Hindlimb muscle (tissue), 1 donor: ENCODE results near the gene VPS4A. TPM values are rescaled to one million over a fixed set of nuclear protein-coding genes. Genes with fewer than 3 reads are reported as not detected.
A peak's percentile ranks its signal among the peaks of the same experiment; 100 is the strongest.
"Not testable (repeated sequence)": the region's sequence is repeated elsewhere in the genome, so short reads cannot be mapped to it uniquely, and the experiment has no call there.

Experiments
- DNase-seq: peaks from one replicate; pipeline ENCODE4 v3.0.0-alpha.2; 2013
- polyA plus RNA-seq: library from polyadenylated mRNA; unstranded; fragments of 120-200 nt; gene quantifications from one replicate; pipeline ENCODE4 v1.2.1, GENCODE V29; 2013; ENCODE audit not compliant: insufficient read length

The VPS4A gene
- polyA plus RNA-seq, 1 donor, result 41.0 TPM

DNA sequence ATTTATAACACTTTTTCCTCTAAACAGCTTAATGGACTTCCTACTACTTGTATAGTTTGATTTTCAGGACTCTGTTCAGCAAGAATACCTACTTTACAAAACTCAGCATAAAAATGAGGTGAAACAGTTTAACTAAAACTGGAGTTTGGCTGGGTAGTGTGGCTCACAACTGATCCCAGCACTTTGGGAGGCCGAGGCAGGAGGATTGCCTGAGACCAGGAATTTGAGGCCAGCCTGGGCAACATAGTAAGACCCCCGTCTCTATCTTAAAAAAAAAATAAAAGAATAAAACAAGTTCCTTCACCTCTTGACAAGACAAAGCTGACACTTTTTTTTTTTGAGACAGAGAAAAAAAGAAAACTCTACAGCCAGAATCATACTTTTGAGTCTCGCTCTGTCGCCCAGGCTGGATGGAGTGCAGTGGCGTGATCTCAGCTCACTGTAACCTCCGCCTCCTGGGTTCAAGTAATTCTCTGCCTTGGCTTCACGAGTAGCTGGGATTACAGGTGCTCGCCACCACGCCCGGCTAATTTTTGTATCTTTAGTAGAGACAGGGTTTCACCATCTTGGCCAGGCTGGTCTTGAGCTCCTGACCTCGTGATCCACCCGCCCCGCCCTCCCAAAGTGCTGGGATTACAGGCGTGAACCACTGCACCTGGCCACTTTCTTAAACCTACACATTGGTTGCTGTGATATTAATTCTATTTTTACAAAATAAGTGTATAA, 16.6 kb downstream of the VPS4A start:
- DNase-seq, result no peak

DNA sequence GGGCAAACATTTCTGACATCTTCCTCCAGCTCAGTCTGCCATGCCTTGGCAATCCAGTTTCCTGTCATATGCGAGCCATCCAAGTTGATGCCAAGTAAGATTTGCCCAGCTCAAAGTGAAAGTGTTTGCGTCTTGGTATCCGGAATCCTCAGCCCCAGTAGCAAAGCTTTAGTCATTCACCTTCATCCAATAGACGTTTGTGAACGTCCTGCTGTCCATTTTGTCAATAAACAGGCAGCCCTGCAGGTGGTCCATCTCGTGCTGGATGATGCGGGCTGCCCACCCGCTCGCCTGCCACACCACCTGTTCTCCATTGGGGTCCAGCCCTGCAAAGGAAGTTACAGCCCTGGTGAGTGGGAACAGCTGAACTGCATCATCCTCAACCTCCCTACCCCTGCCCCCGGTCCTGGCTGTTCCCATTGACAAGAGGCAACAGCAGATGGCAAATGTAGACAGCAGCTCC, 17.7 kb downstream of the VPS4A start:
- DNase-seq, result no peak

DNA sequence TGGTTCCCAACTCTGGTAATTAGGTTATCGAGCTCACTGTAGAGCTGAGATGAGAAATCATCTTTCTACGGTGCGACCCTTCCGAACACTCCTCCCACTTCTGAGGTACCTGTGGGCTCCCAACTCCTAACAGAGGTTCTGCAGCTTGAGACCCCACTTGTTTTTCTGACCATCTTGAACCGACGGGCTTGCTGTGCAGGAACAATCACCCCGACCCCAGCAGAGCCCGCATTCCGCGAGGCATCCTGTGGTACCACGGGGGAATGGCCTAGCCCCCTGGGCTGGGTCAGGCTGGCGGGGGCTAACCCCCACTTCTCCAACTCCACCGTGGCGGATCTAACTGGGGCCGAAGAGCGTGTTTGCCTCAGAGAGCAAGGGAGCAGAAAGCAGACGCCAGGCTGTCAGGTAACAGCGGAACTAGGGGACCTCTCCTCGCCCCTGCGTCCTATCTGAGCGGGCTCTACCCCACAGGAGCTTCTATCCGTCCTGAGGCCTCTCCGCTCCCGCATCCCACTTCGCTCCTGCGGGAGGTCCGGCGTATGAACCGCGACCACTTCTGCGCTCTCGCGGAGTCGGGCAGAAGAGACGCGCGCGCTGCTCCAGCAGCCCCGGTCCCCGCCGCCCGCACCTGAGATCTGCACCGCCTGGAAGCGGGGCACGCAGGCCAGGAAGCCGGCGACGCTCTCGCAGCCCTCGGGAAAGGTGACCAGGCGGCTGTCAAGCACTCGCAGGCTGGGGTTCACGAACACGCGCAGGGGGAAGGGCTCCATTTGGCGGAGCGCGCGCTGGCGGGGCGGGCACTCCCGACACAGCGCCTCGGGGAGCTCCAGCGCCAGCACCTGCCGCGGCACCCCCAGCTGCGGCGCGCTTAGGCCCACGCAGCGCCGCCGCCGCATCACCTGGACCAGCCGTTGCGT, 18.5 kb downstream of the VPS4A start:
- no peak for DNase-seq

DNA sequence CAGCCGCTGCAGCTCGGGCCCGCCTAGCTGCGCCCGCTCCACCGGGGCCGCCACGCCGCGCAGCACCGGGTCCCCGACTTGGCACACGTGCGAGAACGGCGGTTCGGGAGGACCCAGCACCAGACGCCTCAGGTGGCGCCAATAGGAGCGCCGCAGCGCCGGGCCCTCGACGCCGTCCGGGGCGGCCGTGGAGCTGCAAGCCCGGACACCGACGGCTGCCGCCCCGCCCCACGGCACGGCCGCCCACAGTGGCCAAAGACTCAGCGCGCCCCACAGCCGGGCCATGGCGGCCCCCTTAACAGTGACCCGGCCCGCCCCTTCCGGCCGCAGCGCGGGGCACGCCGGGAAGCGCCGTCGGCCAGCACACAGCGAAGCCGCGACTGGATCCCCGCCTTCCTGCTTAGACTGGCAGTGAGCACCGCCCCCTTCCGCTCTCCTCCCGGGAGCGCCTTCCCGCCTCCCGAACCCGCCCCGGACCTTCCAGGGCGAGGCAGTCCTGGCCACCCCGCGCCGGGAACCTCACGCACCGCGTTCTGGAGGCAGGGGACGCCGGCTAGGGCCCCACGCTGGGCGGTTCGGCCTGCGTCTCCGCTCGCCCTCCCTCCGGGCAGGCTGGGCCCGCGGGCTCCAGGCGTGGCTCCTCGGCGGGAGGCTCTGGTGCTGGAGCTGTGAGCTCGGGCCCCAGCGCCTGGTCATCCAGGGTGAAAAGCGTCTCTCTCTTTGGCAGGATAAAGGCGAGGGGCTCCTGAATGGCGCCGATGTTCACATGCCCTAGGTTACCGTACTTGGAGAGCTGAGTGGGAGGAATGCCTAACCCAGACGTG, 19.3 kb downstream of the VPS4A start, which contains the start of gene PDF:
Gene PDF (minus strand): TSS at position 303 of the 824 bp plus-strand sequence. CDS start 18 bp downstream, at position 285.
- peak; percentile 95 for DNase-seq

DNA sequence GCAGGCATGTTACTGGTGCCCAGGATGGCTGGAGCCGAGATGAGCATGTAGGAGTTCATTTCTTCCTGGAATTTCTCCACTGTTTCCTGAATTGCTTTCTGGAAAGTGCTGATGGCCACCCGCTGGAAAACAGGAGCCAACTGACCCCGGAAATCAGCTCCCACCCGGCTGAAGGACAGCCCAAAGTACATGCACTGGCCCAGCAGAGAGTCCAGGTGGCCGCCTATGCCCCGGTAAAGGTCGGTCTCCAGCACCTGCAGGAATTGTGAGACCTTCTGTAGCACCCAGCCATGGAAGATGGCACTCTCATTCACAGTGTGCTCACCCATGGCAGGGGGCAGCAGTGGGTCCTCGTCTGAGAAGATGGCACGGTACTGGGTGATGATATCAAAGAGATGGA, 23.5 kb downstream of the VPS4A start:
- DNase-seq, result no peak

DNA sequence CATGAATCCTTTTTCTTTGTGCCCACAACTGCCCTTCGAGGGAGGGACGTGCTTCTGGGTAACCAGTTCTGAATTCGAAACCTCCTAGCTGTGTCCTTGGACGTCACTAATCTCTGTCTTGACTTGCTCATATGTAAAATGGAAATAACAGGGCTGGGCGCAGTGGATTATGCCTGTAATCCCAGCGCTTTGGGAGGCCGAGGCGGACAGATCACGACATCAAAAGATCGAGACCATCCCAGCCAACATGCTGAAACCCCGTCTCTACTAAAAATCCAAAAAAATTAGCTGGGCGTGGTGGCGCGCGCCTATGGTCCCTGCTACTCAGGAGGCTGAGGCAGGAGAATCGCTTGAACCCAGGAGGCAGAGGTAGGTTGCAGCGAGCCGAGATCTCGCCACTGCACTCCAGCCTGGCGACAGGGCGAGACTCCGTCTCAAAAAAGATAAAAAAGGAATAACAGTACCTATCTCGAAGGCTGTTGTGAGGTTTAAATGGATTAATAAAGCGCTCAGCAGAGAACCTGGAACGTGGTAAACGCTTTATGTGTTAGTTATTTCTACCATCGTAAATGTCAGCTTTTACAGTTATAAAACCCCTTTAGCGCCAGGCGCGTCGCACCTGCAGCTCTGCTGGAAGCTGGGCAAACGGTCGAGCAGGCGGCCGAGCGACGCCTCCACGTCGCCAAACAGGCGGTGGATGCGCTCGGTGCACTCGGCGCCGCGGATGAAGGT, 27.6 kb downstream of the VPS4A start:
- DNase-seq, result no peak

DNA sequence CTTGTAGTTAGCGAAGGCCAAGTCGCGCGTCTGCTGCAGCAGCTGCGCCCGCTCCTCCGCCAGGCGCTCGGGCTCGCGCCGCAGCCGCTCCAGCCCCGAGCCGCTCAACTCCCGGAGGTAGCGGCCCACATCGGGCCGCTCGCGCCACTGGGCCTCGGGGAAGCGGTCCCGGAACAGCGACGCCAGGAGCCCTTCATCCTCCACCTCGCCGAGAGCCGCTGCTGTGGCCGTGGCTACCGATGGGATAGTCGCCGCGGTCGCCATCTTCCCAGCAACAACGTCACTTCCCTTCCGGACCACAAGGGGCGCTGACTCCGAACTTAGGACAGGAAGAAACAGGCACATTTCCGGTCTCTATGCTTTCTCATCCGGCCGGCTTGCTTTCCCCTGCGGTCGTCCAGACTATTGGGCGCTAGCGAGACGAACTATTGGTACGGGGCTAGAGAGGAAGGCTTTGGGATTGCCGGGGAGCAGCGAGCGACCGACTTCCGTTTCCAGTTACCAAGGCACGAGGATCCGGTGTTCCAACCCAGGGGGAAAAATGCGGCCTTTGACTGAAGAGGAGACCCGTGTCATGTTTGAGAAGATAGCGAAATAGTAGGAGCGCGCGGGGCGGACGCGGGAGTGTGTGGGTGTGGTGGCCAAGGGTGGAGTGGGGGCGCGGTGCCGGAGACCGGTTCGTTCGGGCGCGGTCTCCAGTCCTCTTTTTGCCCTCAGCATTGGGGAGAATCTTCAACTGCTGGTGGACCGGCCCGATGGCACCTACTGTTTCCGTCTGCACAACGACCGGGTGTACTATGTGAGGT, 28.3 kb downstream of the VPS4A start, which contains the start of the genes COG8 and NIP7:
Gene COG8 (minus strand): TSS at position 276 of the 806 bp plus-strand sequence. CDS start 12 bp downstream, at position 264.
Gene NIP7 (plus strand): TSS at position 484 of the 806 bp plus-strand sequence. CDS start 58 bp downstream, at position 542.
- peak; percentile 97 for DNase-seq

DNA sequence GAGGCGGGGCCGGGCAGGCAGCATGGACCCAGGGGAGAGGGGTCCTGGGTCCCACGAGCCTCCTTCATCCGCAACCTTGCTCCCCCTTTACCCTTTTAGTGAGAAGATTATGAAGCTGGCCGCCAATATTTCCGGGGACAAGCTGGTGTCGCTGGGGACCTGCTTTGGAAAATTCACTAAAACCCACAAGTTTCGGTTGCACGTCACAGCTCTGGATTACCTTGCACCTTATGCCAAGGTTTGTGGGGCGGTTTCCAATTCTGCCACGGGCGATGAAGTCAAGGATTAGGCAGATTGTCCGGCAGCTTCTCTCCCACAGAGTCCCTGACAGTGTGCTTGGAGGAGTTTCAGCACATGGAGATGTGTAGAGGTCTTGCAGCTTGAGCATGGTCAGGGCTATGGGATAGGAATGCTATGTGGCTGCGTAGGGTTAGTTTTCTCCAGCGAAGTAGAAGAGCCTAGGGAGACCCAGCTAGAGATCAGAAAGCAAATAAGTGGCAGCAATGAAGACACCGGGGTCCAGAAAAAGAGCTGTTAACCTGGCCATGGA, 29.0 kb downstream of the VPS4A start:
- no peak for DNase-seq

DNA sequence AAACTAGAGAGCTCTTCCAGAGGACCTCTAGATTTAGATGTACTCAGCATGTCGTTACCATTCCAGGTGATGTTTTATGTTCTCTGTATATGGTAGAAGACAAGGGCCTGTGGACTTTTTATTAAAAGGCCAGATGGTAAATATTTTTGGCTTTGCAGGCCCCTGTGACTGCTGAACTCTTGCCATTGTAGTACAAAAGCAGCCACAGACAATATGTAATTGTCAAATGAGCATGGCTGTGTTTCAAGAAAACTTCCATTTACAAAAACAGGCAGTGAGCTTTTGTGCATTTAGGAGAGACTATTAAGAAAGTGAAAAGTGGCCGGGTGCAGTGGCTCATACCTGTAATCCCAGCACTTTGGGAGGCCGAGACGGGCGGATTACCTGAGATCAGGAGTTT, 33.0 kb downstream of the VPS4A start:
- DNase-seq, result no peak

DNA sequence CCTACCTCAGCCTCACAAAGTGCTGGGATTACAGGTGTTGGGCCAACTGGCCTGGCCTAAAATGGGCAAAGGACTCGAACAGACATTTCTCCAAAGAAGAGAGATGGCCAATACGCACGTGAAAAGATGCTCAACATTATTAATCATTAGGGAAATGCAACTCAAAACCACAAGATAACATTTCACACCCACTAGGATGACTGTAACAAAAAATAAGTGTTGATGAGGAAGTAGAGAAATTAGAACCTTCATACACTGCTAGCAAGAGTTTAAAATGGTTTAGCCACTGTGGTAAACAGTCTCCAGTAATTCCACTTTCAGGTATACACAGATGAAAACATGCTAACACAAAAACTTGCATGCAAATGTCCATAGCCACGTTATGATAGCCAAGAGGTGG, 34.8 kb downstream of the VPS4A start:
- DNase-seq, result no peak

DNA sequence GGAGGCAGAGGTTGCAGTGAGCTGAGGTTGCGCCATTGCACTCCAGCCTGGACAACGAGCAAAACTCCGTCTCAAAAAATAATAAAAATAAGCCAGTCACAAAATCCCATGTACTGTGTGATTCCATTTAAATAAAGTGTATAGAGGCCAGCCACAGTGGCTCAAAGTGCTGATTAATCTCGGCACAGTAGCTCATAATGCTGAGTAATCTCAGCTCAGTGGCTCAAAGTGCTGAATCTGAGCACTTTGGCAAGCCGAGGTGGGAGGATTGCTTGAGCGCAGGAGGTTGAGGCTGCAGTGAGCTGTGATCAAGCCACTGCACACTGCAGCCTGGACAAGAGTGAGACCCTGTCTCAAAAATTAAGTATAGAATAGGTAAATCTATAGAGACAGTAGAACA, 35.5 kb downstream of the VPS4A start:
- no peak for DNase-seq

DNA sequence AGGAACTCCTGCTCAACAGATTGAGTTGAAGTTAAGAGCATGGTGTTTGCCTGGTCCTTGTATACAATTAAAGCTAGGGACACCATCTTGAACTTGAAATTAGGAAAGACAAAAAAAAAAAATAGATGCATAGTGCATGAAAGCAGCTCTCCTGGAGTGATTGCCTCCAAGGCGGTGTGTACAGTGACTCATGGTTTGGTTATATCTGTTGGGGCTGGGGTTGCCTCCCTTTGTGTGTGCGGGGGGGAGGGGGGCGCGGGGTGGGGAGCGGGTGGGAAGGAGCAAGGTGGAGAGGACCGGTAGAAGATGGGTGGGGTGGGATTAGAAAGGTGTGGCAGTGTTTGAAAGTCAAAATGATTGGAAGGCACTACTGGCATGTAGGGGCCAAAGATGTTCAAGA, 37.1 kb downstream of the VPS4A start:
- DNase-seq, result no peak

DNA sequence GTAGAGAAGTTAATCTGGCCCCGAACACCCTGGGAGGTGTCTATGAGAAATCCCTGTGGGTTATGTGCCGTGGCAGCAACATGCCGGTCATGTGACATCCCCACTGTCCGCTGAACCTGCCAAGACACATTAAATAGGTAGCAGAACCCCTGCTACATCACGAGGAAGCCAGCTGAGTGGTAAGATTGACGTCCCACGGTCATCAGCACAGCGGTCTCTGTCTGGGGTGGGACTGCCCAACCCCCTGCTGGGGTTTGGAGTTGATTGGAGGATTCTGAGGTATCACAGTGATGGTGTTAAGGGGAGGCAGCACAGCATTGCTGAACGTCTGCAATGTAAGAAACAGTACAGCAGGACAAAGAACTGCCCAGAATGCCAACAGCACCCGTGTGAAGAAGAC, 38.4 kb downstream of the VPS4A start:
- no peak for DNase-seq

DNA sequence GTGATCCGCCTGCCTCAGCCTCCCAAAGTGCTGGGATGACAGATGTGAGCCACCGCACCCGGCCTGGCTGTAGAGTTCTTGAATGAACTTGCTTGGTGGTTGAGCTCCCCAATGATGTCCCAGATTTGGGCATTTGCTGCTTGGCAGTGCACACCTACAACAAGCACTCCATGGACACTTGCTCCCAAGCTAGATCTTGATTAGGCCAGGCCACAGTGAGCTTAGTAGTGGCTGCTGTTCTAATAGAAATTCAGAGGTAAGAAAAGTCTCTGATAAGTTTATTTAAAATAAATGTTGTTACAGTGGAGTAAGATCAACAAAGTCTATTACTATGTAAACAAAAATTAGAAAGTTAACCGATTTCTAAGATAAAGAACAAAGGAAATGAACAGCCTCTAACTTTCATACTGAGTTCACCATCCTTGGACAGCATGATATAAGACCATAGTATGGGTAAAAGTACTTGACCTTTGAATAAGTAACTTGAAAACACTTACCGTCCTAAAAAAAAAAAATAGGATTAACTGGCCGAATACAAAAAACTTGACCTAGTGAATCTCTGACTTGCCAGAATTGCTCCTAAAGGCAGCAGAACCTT, 39.5 kb downstream of the VPS4A start:
- DNase-seq, result no peak

DNA sequence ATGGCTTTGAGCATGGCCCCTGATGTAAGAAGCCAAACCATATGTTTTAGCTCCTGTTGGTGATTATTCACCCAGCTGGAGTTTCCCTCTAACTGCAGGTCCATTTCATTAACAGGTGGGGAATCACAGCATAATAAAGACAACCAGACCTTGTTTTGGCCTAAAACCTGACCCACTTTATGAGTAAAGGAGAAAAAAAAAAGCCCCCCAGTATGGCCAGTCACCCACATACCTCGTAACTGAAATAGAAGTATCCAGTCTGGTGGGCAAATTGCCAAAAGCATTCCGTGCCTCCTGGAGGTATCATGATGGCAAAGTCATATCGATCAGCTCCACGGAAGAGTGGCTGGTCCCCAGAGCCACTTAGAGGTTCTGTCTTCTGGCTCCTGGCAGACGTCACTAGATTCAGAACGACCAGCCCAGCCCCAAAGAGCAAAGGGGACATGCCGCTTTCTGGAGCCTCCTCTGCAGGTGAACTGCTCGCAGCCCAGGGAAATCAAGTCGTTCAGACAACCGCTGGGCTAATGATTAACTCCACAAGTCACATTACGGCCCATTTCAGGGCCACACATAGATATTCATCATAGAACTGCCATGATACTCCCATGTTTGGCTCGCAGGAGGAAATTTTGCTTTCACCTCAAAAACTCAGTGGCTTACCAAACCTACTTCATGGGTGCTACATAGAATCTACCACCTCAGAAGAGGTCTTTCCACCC, 40.3 kb downstream of the VPS4A start, which contains the start of gene TMED6:
Gene TMED6 (minus strand): TSS at position 478 of the 719 bp plus-strand sequence. CDS start 33 bp downstream, at position 445.
- DNase-seq, result no peak

DNA sequence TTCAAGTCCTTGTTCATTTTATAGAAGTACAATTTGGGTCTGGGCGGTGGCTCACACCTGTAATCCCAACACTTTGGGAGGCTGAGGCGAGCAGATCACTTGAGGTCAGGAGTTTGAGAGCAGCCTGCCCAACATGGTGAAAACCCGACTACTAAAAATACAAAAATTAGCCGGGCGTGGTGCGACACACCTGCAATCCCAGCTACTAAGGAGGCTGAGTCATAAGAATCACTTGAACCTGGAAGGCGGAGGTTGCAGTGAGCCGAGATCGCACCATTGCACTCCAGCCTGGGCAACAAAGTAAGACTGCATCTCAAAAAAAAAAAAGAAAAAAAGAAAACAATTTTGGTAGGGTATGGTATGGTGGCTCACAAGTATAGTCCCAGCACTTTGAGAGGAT, 48.9 kb downstream of the VPS4A start:
- DNase-seq, result not testable (repeated sequence)

DNA sequence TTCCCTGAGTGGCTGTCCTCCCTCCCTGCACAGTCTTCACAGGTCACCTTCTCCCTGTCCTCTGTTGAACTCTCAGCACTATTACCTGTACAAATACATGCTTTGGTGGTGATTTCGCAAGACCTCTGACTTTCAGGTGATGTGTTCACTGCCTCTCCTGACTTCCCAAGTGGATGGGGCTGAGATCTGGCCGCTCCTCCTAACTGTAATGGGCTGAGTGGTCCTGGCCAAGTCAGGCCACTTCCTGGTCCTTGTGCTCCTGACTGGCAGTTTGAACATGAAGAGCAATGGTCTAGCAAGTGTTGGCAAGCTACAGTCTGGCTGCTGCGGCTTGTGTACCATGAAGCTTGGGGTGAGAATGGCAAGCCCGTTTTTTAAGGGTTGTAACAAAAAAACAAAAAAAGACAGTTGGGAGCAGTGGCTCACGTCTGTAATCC, 52.1 kb downstream of the VPS4A start:
- no peak for DNase-seq

DNA sequence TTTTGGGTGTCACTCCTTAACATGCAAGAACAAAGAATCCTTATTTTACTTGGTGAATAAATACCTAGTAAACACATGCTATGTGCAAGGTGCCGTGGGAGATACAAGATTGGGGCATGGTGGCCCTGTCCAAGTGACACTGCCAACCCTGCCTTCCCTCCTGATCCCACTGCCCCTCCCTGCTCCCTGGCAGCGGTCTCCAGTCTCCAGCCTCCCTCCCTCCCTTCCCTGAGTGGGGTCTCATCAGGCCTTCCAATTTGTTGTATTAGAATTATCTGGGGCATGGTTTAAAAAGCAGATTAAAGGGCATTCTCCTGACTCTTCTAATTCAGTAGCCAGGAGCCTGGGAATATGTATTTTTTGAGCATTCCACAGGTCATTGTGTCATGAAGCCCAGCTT, 52.9 kb downstream of the VPS4A start:
- no peak for DNase-seq

DNA sequence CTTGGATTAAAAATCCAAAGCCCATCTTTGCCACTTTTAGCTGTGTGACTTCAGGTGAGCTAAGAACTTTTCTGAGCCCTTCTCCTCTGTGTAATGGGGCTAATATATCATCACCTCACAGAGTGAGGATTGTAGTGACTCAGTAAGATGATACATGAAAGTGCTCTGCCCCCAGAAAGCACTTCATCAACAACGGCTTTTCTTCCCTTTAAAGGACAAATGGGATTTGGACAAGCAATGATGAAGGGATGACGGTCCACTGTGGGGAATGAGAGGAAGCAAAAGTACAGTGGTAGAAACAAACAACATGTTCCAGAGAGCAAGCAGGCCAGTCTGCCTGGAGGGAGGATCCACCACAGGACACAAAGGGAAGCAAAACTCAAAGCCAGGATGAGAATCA, 54.8 kb downstream of the VPS4A start:
- DNase-seq, result no peak
